ENCODE data around the gene TBC1D23.

DNA sequence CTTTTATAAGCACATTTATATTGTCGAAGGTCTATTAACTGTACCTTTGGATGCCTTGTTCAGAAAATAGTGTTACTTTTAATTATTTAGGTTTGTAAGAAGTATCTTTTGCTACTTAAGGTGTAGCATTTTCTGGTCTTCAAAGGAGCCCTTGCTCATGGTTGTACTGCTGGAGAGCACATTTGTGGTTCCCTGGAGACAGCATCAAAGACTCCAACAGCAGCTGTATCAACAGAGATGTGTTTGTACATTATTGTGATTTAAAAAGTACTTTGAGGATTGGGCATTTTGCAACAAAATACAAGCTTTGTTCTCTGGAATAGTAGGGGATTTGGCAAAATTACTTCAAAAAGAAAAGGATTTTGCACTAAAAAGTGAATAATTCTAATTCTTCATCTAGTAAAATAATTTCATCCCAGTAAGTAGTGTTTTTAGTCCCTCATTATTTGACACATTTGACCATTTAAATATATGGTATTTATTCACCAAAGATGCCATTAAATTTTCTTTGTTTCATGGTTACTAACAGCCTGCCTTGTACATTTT lies 16.5 kb downstream of the TBC1D23 start:
- TF ChIP-seq CTCF (conservative IDR thresholded peaks at IDR 0.05; ENCODE audit: low read depth in 2 of 2) (no peak), POLR2AphosphoS5 (IDR thresholded peaks at IDR 0.05; ENCODE audit: low read depth) (no peak), EZH2 (IDR thresholded peaks at IDR 0.05; ENCODE audit: low read depth, unreplicated experiment) (no peak), EZH2phosphoT487 (IDR thresholded peaks at IDR 0.05; ENCODE audit: unreplicated experiment) (no peak), CREB1 (CRISPR knock-in tag; IDR thresholded peaks at IDR 0.05; ENCODE audit: low read depth) (no peak), JUNB (IDR thresholded peaks at IDR 0.05; ENCODE audit: unreplicated experiment) (no peak), ZNF331 (CRISPR knock-in tag; IDR thresholded peaks at IDR 0.05; ENCODE audit: low read depth) (no peak), ZNF114 (CRISPR knock-in tag; IDR thresholded peaks at IDR 0.05) (no peak), STAT1 (IDR thresholded peaks at IDR 0.05; ENCODE audit: unreplicated experiment) (no peak), NANOG (IDR thresholded peaks at IDR 0.05; ENCODE audit: borderline replicate concordance) (no peak)
- TF ChIP-seq, protein P1, sequence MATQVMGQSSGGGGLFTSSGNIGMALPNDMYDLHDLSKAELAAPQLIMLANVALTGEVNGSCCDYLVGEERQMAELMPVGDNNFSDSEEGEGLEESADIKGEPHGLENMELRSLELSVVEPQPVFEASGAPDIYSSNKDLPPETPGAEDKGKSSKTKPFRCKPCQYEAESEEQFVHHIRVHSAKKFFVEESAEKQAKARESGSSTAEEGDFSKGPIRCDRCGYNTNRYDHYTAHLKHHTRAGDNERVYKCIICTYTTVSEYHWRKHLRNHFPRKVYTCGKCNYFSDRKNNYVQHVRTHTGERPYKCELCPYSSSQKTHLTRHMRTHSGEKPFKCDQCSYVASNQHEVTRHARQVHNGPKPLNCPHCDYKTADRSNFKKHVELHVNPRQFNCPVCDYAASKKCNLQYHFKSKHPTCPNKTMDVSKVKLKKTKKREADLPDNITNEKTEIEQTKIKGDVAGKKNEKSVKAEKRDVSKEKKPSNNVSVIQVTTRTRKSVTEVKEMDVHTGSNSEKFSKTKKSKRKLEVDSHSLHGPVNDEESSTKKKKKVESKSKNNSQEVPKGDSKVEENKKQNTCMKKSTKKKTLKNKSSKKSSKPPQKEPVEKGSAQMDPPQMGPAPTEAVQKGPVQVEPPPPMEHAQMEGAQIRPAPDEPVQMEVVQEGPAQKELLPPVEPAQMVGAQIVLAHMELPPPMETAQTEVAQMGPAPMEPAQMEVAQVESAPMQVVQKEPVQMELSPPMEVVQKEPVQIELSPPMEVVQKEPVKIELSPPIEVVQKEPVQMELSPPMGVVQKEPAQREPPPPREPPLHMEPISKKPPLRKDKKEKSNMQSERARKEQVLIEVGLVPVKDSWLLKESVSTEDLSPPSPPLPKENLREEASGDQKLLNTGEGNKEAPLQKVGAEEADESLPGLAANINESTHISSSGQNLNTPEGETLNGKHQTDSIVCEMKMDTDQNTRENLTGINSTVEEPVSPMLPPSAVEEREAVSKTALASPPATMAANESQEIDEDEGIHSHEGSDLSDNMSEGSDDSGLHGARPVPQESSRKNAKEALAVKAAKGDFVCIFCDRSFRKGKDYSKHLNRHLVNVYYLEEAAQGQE (IDR thresholded peaks at IDR 0.05; ENCODE audit: unreplicated experiment), result no peak

Data from GM23338 (cell line).